Fibroblast of lung (primary cell): ENCODE data around the gene MYO18A.

ENCODE experiments used
- CTCF ChIP-seq, 2 donors: IDR thresholded peaks in 1 of 2; conservative IDR thresholded peaks in 1 of 2; 1 replicate in 1 of 2; 2 replicates in 1 of 2; pipeline ENCODE4 v1.5.1; 2011 to 2012; ENCODE audit warnings: low read length in 2 of 2, control low read depth in 1 of 2, inconsistent platforms in 1 of 2, low read depth in 1 of 2, mild to moderate bottlenecking in 1 of 2
- EZH2 ChIP-seq: IDR thresholded peaks from 2 replicates; pipeline ENCODE4 v1.5.1; 2012; ENCODE audit warnings: low read length, control low read depth, mild to moderate bottlenecking; ENCODE audit errors: missing control alignments

GRCh38 chr17:29168079-29168758 lies 12.0 kb downstream of the MYO18A start:
- TF ChIP-seq CTCF (conservative IDR thresholded peaks at IDR 0.05 in 1 of 2, IDR thresholded peaks at IDR 0.05 in 1 of 2; ENCODE audit: low read depth in 1 of 2, low read length in 2 of 2): no peak
- TF ChIP-seq EZH2: no peak
